Breast epithelium (tissue), 4 donors: ENCODE measurements around the gene CITED1. TPM values are rescaled to one million over a fixed set of nuclear protein-coding genes. Genes with fewer than 3 reads are reported as not detected.

ENCODE experiments used
- DNase-seq, 2 donors: peaks; one replicate each; pipeline ENCODE4 v3.0.0-alpha.2; 2019; ENCODE audit warnings: low spot score in 2 of 2
- H3K27ac ChIP-seq, 2 donors: fragments of 200-600 bp; sonication (generic) in 1 of 2; one replicate each; pipeline ENCODE4 v1.5.1; 2016 to 2019; ENCODE audit warnings: mild to moderate bottlenecking in 1 of 2
- H3K27me3 ChIP-seq, 2 donors: fragments of 200-600 bp; sonication (generic) in 1 of 2; one replicate each; pipeline versions ENCODE4 v1.5.1 to v1.6.0; 2017 to 2019; ENCODE audit warnings: control low read depth in 1 of 2, mild to moderate bottlenecking in 1 of 2
- H3K36me3 ChIP-seq: fragments of 200-600 bp; one replicate; pipeline ENCODE4 v1.5.1; 2019
- H3K4me1 ChIP-seq, 2 donors: fragments of 200-600 bp; sonication (generic); one replicate each; pipeline ENCODE4 v1.5.1; 2016 to 2019; ENCODE audit warnings: control low read depth in 1 of 2
- H3K4me3 ChIP-seq, 3 donors: fragments of 200-600 bp; sonication (generic); 1 replicate in 2 of 3; 2 replicates in 1 of 3; pipeline ENCODE4 v1.5.1; 2016 to 2019; ENCODE audit warnings: mild to moderate bottlenecking in 3 of 3, moderate library complexity in 2 of 3
- H3K9me3 ChIP-seq, 2 donors: fragments of 200-600 bp; sonication (generic) in 1 of 2; one replicate each; pipeline ENCODE4 v1.5.1; 2016 to 2019; ENCODE audit warnings: control low read depth in 1 of 2
- POLR2A ChIP-seq: fragments of 450-650 bp; IDR thresholded peaks from one replicate; pipeline ENCODE4 v1.6.1; 2016; ENCODE audit warnings: antibody characterized with exemption, mild to moderate bottlenecking, moderate library complexity
- POLR2AphosphoS5 ChIP-seq, 3 donors: sonication (generic); formaldehyde crosslinking; IDR thresholded peaks; one replicate each; pipeline ENCODE4 v1.6.1; 2017; ENCODE audit warnings: antibody characterized with exemption in 3 of 3
- intact Hi-C: fragments of 100-400 bp; cut with DNase I; formaldehyde crosslinking; loops from one replicate; pipeline ENCODE4 v1.15.1; 2023; ENCODE audit warnings: low total_unique reads
- total RNA-seq, 3 donors: library from RNA; depleted of rRNA; stranded (reverse); fragments of >200 nt; gene quantifications; one replicate each; pipeline ENCODE4 v1.1.0, GENCODE V29; 2016
- TF ChIP-seq, protein P1 (sequence below), 3 donors: fragments of 450-650 bp; IDR thresholded peaks; one replicate each; pipeline ENCODE4 v1.5.1; 2016 to 2017; ENCODE audit warnings: antibody characterized with exemption in 3 of 3, mild to moderate bottlenecking in 3 of 3, moderate library complexity in 3 of 3

CITED1 gene
- total RNA-seq, 3 donors from 2014 or later, result 0.32 to 28.2 (median 24.6) TPM

DNA sequence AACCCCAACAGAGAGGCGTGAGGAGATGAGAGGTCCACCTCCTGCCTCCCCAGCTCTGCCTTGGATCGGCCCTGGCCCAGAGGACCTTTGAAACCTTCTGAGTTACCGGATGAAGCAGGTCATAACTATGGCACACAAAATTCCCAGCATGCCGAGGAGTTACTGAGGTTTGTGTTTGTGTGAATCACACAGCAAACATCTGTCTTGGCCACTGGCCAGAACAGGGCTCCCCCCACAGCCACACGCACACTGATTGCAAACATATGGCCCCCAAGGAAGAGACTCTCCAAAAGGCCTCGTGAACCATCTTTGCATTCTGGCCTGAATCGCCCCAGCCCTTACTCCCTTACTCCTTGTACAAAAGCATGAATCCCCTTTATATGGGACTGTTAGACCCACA is 47.5 kb downstream of the CITED1 start:
- Histone ChIP-seq H3K9me3 (no peaks in the 10 kb centered on the region), H3K36me3 (no peaks in the 10 kb centered on the region), H3K4me1 (no peaks in the 10 kb centered on the region), H3K4me3 (no peak overlapping the region), H3K27ac (no peak overlapping the region), H3K27me3 (peaks cover 0 to 9% of the 10 kb centered on the region in 2 donors)
- TF ChIP-seq POLR2A (no peak), POLR2AphosphoS5 (IDR thresholded peaks at IDR 0.05) (no peak)
- TF ChIP-seq, protein P1, sequence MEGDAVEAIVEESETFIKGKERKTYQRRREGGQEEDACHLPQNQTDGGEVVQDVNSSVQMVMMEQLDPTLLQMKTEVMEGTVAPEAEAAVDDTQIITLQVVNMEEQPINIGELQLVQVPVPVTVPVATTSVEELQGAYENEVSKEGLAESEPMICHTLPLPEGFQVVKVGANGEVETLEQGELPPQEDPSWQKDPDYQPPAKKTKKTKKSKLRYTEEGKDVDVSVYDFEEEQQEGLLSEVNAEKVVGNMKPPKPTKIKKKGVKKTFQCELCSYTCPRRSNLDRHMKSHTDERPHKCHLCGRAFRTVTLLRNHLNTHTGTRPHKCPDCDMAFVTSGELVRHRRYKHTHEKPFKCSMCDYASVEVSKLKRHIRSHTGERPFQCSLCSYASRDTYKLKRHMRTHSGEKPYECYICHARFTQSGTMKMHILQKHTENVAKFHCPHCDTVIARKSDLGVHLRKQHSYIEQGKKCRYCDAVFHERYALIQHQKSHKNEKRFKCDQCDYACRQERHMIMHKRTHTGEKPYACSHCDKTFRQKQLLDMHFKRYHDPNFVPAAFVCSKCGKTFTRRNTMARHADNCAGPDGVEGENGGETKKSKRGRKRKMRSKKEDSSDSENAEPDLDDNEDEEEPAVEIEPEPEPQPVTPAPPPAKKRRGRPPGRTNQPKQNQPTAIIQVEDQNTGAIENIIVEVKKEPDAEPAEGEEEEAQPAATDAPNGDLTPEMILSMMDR (IDR thresholded peaks at IDR 0.05), result no peak
- DNase-seq, result no peak
- intact Hi-C loops, result no loop called here

GRCh38 chrX:72255864-72256263 is 49.9 kb downstream of the CITED1 start:
- no peak for DNase-seq
- no peaks in the 10 kb centered on the region for H3K4me1 ChIP-seq
- intact Hi-C loops, result no loop called here
- no peak overlapping the region for H3K27ac ChIP-seq
- H3K27me3 ChIP-seq, result peaks cover 0 to 9% of the 10 kb centered on the region in 2 donors
- no peaks in the 10 kb centered on the region for H3K36me3 ChIP-seq
- no peak for TF ChIP-seq POLR2AphosphoS5 (IDR thresholded peaks at IDR 0.05)
- TF ChIP-seq, protein P1 (IDR thresholded peaks at IDR 0.05), result no peak
- H3K4me3 ChIP-seq, result peak overlapping the region in 1 of 3 donors; percentile 50
- H3K9me3 ChIP-seq, result no peaks in the 10 kb centered on the region

DNA sequence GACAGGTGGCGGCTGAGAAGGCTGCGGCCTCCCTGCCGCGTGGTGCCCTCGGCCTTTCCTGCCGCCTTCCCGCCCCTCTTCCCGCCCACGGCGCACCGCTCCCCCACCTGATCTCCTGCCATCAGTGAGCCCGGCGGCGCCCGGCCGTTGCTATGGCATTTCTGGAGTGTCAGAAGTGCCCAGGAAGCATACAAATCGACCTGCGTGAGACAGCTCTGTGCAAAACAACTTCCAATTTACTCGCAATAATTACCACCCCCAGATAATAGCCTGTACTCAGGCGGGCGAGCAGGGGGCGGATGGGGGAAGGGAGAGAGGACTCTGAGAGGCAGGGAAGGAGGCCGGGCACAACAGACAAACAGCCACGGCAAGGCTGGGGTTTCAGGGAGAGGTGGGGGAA is 50.3 kb downstream of the CITED1 start:
- intact Hi-C loops, result no loop called here
- Histone ChIP-seq H3K36me3 (no peaks in the 10 kb centered on the region), H3K4me1 (no peaks in the 10 kb centered on the region), H3K27ac (no peak overlapping the region), H3K4me3 (peak overlapping the region in 2 of 3 donors; percentile 21 to 50), H3K27me3 (peaks cover 0 to 9% of the 10 kb centered on the region in 2 donors), H3K9me3 (no peaks in the 10 kb centered on the region)
- TF ChIP-seq POLR2A, result no peak
- TF ChIP-seq, protein P1 (IDR thresholded peaks at IDR 0.05), result no peak
- TF ChIP-seq POLR2AphosphoS5 (IDR thresholded peaks at IDR 0.05), result no peak
- DNase-seq, result no peak

DNA sequence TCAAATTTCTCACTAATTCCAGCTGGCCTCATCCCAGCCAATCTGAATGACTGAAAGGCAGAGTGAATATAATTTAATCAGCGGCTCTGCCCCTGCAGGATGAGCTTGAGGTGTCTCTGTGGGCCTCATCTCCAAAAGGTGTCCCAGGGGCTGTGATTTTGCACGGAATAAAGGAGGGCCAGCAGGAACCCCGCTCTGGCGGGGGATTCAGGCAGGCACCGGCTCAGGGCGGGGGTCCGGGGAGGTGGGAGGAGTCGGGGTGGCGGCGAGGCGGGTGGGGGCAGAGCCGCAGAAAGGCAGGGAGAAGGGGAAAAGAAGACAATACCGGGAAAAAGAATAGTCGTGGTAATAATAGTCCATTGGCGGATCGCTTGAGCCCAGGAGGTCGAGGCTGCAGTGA is 50.9 kb downstream of the CITED1 start:
- H3K9me3 ChIP-seq, result no peaks in the 10 kb centered on the region
- DNase-seq, result no peak
- H3K27me3 ChIP-seq, result peaks cover 0 to 9% of the 10 kb centered on the region in 2 donors
- no peaks in the 10 kb centered on the region for H3K36me3 ChIP-seq
- TF ChIP-seq, protein P1 (IDR thresholded peaks at IDR 0.05), result no peak
- no peak for TF ChIP-seq POLR2A
- TF ChIP-seq POLR2AphosphoS5 (IDR thresholded peaks at IDR 0.05), result no peak
- H3K4me3 ChIP-seq, result no peak overlapping the region
- H3K4me1 ChIP-seq, result no peaks in the 10 kb centered on the region
- intact Hi-C loops, result no loop called here
- no peak overlapping the region for H3K27ac ChIP-seq

- Histone ChIP-seq H3K9me3 (no peaks in the 10 kb centered on the region), H3K4me1 (no peaks in the 10 kb centered on the region), H3K27ac (no peak overlapping the region), H3K36me3 (no peaks in the 10 kb centered on the region), H3K4me3 (no peak overlapping the region), H3K27me3 (peaks cover 0 to 9% of the 10 kb centered on the region in 2 donors)
- intact Hi-C loops, result no loop called here
- no peak for DNase-seq
- TF ChIP-seq POLR2A, result no peak
- TF ChIP-seq POLR2AphosphoS5 (IDR thresholded peaks at IDR 0.05), result no peak
- TF ChIP-seq, protein P1 (IDR thresholded peaks at IDR 0.05), result no peak
These were observed 52.0 kb downstream of the CITED1 start for GRCh38 chrX:72253686-72254085.

Other genes with a start within 250 kb of the CITED1 start
- gene RTL5, start 174.0 kb downstream of the CITED1 start, total RNA-seq, result 1 to 10 TPM; 3.3 to 5.0 (median 5.0) TPM
- 10 to 100 TPM; 11.3 to 20.0 (median 12.5) TPM for gene PIN4, start 124.2 kb downstream of the CITED1 start, total RNA-seq
- gene ERCC6L, start 66.9 kb downstream of the CITED1 start, total RNA-seq, result under 1 TPM in 2 of 3 donors, not detected in 1; 0.15 to 0.33 TPM
- 1,000 to 10,000 TPM in 2 of 3 donors, 100 to 1,000 TPM in 1; 849 to 1,764 (median 1,655) TPM for gene RPS4X, start 28.7 kb downstream of the CITED1 start, total RNA-seq